ENCODE data around the gene CX3CL1.

The CX3CL1 gene

GRCh38 chr16:57356547-57356946 is 15.7 kb upstream of the CX3CL1 start:
- no peak for DNase-seq (ENCODE audit: low read depth)
- TF ChIP-seq CTCF (IDR thresholded peaks at IDR 0.05; ENCODE audit: control insufficient read depth, extremely low read depth, insufficient read depth): no peak
- H3K4me3 ChIP-seq (ENCODE audit: low read depth, low read length): no peak overlapping the region

- DNase-seq (ENCODE audit: low read depth): no peak
- no peak for TF ChIP-seq CTCF (IDR thresholded peaks at IDR 0.05; ENCODE audit: control insufficient read depth, extremely low read depth, insufficient read depth)
- no peak overlapping the region for H3K4me3 ChIP-seq (ENCODE audit: low read depth, low read length)
Observed at GRCh38 chr16:57357330-57358085, 14.8 kb upstream of the CX3CL1 start.

GRCh38 chr16:57358086-57358420 is 14.2 kb upstream of the CX3CL1 start:
- no peak for DNase-seq (ENCODE audit: low read depth)
- TF ChIP-seq CTCF (IDR thresholded peaks at IDR 0.05; ENCODE audit: control insufficient read depth, extremely low read depth, insufficient read depth): no peak
- H3K4me3 ChIP-seq (ENCODE audit: low read depth, low read length): no peak overlapping the region

- TF ChIP-seq CTCF (IDR thresholded peaks at IDR 0.05; ENCODE audit: control insufficient read depth, extremely low read depth, insufficient read depth): no peak
- H3K4me3 ChIP-seq (ENCODE audit: low read depth, low read length): no peak within 1 kb of the TSS
- no peak for DNase-seq (ENCODE audit: low read depth)
Observed at GRCh38 chr16:57358527-57359095, 13.7 kb upstream of the CX3CL1 start, which contains the start of gene CCL22. Gene CCL22, plus strand, starts transcription at chr16:57358783. Its CDS starts 34 bp downstream, at chr16:57358817.

- no peak overlapping the region for H3K4me3 ChIP-seq (ENCODE audit: low read depth, low read length)
- no peak for DNase-seq (ENCODE audit: low read depth)
- no peak for TF ChIP-seq CTCF (IDR thresholded peaks at IDR 0.05; ENCODE audit: control insufficient read depth, extremely low read depth, insufficient read depth)
Observed at GRCh38 chr16:57360321-57360935, 11.9 kb upstream of the CX3CL1 start.

GRCh38 chr16:57361404-57361803 is 10.9 kb upstream of the CX3CL1 start:
- peak; percentile 70 for DNase-seq (ENCODE audit: low read depth)
- TF ChIP-seq CTCF (IDR thresholded peaks at IDR 0.05; ENCODE audit: control insufficient read depth, extremely low read depth, insufficient read depth): no peak
- H3K4me3 ChIP-seq (ENCODE audit: low read depth, low read length): no peak overlapping the region

Measured in LNCaP clone FGC (cell line).